SK-N-SH treated with all-trans-retinoic acid at 6 μM for 48 hours (cell line): ENCODE data around the gene SMIM38.
"Not testable (repeated sequence)": the region's sequence is repeated elsewhere in the genome, so short reads cannot be mapped to it uniquely, and the experiment has no call there.

Experiments
- ATAC-seq: fragments of 200-7000 bp; cut with Tn5 transposase; 3 replicates; pipeline ENCODE4 v1.9.1; 2020; ENCODE audit warnings: mild to moderate bottlenecking, moderate library complexity
- ARNTL ChIP-seq: fragments of 450-650 bp; formaldehyde crosslinking; IDR thresholded peaks from 2 replicates; pipeline ENCODE4 v1.5.0; 2020; ENCODE audit warnings: low read depth, mild to moderate bottlenecking, moderate library complexity, borderline replicate concordance
- BACH2 ChIP-seq: fragments of 250-450 bp; sonication (Bioruptor Pico); IDR thresholded peaks from 2 replicates; pipeline ENCODE4 v1.9.0; 2021; ENCODE audit warnings: mild to moderate bottlenecking, borderline replicate concordance
- CSDC2 ChIP-seq: fragments of 250-450 bp; sonication (Bioruptor Pico); IDR thresholded peaks from 2 replicates; pipeline ENCODE4 v1.5.0; 2020; ENCODE audit warnings: mild to moderate bottlenecking, moderate library complexity
- GLIS3 ChIP-seq: fragments of 250-450 bp; sonication (Bioruptor Pico); IDR thresholded peaks from 2 replicates; pipeline ENCODE4 v1.5.0; 2020; ENCODE audit warnings: mild to moderate bottlenecking, moderate library complexity
- ISL1 ChIP-seq: fragments of 250-450 bp; sonication (Bioruptor Pico); IDR thresholded peaks from 2 replicates; pipeline ENCODE4 v2.1.2; 2022; ENCODE audit warnings: mild to moderate bottlenecking, moderate library complexity
- OSR1 ChIP-seq: fragments of 250-450 bp; sonication (Bioruptor Pico); IDR thresholded peaks from 2 replicates; pipeline ENCODE4 v1.8.0; 2022; ENCODE audit warnings: moderate library complexity, mild to moderate bottlenecking, inconsistent platforms
- PPARA ChIP-seq: fragments of 250-450 bp; sonication (Bioruptor Pico); IDR thresholded peaks from 2 replicates; pipeline ENCODE4 v1.5.0; 2020; ENCODE audit warnings: mild to moderate bottlenecking, borderline replicate concordance
- RARB ChIP-seq: fragments of 250-450 bp; sonication (Bioruptor Pico); IDR thresholded peaks from 2 replicates; pipeline ENCODE4 v1.8.0; 2021; ENCODE audit warnings: mild to moderate bottlenecking, moderate library complexity
- SNAI2 ChIP-seq: fragments of 250-450 bp; sonication (Bioruptor Pico); IDR thresholded peaks from 2 replicates; pipeline ENCODE4 v1.5.0; 2020; ENCODE audit warnings: mild to moderate bottlenecking, moderate library complexity
- TCF4 ChIP-seq: fragments of 250-450 bp; sonication (Bioruptor Pico); IDR thresholded peaks from 2 replicates; pipeline ENCODE4 v1.8.0; 2021; ENCODE audit warnings: mild to moderate bottlenecking, moderate library complexity, borderline replicate concordance
- TOX ChIP-seq: fragments of 250-450 bp; sonication (Bioruptor Pico); IDR thresholded peaks from 2 replicates; pipeline ENCODE4 v1.8.0; 2021; ENCODE audit warnings: mild to moderate bottlenecking, moderate library complexity, borderline replicate concordance
- ZC3H10 ChIP-seq: fragments of 250-450 bp; sonication (Bioruptor Pico); IDR thresholded peaks from 2 replicates; pipeline ENCODE4 v1.5.1; 2021; ENCODE audit warnings: mild to moderate bottlenecking, moderate library complexity
- ZFP3 ChIP-seq: fragments of 250-450 bp; sonication (Bioruptor Pico); IDR thresholded peaks from 2 replicates; pipeline ENCODE4 v1.5.0; 2020; ENCODE audit warnings: mild to moderate bottlenecking, moderate library complexity
- ZFP30 ChIP-seq: fragments of 450-650 bp; formaldehyde crosslinking; IDR thresholded peaks from 2 replicates; pipeline ENCODE4 v1.5.0; 2022; ENCODE audit warnings: mild to moderate bottlenecking, moderate library complexity
- ZNF565 ChIP-seq: fragments of 450-650 bp; formaldehyde crosslinking; conservative IDR thresholded peaks from 2 replicates; pipeline ENCODE4 v1.5.0; 2020; ENCODE audit warnings: low read depth, mild to moderate bottlenecking, moderate library complexity
- ZNF70 ChIP-seq: fragments of 450-650 bp; formaldehyde crosslinking; IDR thresholded peaks from 2 replicates; pipeline ENCODE4 v1.5.0; 2020; ENCODE audit warnings: mild to moderate bottlenecking, moderate library complexity
- ZNF8 ChIP-seq: fragments of 450-650 bp; formaldehyde crosslinking; IDR thresholded peaks from 2 replicates; pipeline ENCODE4 v1.5.0; 2020; ENCODE audit warnings: mild to moderate bottlenecking, moderate library complexity
- TF ChIP-seq, protein P1 (sequence below): fragments of 250-450 bp; sonication (Bioruptor Pico); IDR thresholded peaks from 2 replicates; pipeline ENCODE4 v1.5.1; 2021; ENCODE audit warnings: mild to moderate bottlenecking, moderate library complexity
- TF ChIP-seq, protein P2 (sequence below): fragments of 250-450 bp; sonication (Bioruptor Pico); IDR thresholded peaks from 2 replicates; pipeline ENCODE4 v1.5.0; 2020; ENCODE audit warnings: mild to moderate bottlenecking, moderate library complexity
- TF ChIP-seq, protein P3 (sequence below): fragments of 250-450 bp; sonication (Bioruptor Pico); IDR thresholded peaks from 2 replicates; pipeline ENCODE4 v1.5.1; 2020; ENCODE audit warnings: low read depth, mild to moderate bottlenecking, moderate library complexity
- TF ChIP-seq, protein P4 (sequence below): fragments of 250-450 bp; sonication (Bioruptor Pico); IDR thresholded peaks from 2 replicates; pipeline ENCODE4 v1.8.0; 2020; ENCODE audit warnings: mild to moderate bottlenecking, moderate library complexity, borderline replicate concordance

The SMIM38 gene

DNA sequence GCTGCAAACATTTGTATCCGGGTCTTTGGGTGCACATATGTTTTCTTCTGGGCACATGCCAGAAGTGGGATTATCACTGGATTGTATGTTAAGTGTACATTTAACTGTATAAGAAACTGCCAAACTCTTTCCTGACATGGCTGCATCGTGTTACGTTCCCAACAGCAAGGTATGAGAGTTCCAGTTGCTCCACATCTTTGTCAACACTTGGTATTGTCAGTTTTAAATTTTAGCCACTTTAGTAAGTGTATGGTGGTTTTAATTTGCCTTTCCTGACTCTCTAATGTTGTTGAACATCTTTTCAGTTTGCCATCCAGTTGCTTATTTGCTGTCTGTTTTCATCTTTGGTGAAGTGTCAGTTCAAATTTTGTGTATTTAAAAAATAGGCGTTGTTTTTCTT is 22.5 kb upstream of the SMIM38 start (continued):
- TF ChIP-seq, protein P1, sequence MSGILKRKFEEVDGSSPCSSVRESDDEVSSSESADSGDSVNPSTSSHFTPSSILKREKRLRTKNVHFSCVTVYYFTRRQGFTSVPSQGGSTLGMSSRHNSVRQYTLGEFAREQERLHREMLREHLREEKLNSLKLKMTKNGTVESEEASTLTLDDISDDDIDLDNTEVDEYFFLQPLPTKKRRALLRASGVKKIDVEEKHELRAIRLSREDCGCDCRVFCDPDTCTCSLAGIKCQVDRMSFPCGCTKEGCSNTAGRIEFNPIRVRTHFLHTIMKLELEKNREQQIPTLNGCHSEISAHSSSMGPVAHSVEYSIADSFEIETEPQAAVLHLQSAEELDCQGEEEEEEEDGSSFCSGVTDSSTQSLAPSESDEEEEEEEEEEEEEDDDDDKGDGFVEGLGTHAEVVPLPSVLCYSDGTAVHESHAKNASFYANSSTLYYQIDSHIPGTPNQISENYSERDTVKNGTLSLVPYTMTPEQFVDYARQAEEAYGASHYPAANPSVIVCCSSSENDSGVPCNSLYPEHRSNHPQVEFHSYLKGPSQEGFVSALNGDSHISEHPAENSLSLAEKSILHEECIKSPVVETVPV (CRISPR knock-in tag) = no peak
- no peak for TF ChIP-seq ZFP3 (CRISPR knock-in tag)
- TF ChIP-seq ZC3H10 = no peak

DNA sequence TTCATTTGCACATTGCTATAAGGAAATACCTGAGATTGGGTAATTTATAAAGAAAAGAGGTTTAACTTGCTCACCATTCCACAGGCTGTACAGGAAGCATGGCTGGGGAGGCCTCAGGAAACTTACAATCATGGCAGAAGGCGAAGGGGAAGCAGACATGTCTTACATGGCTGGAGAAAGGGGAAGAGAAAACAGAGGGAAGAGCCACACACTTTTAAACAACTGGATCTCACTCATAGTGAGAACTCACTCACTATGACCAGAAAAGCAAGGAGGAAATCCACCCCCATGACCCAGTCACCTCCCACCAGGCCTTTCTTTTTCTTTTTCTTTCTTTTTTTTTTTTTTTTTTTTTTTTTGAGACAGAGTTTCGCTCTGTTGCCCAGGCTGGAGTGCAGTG is 21.6 kb upstream of the SMIM38 start:
- not testable (repeated sequence) for ATAC-seq

DNA sequence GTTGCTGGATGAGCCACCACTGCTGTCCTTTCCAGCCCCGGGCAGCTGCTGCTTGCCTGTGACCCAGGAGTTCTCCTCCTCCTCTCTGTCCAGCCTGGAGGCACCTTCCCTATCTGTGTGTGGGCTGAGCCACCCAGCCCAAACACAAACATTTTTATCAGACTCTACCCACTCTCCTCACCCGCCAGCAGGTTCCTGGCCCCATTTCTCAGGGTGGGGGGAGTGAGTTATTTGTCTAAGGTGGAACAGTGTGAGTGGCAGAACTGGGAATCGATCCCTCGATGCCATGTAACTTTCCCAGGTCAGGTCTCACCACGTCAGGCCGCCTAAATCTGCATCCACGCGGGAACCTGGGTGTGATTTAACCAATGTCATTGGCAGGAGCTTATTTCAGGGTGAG is 20.8 kb upstream of the SMIM38 start:
- no peak for TF ChIP-seq TOX
- TF ChIP-seq ISL1 = no peak
- TF ChIP-seq OSR1 (CRISPR knock-in tag) = no peak
- no peak for TF ChIP-seq ZNF565 (CRISPR knock-in tag)
- no peak for TF ChIP-seq TCF4 (CRISPR knock-in tag)
- no peak for TF ChIP-seq BACH2 (CRISPR knock-in tag)
- TF ChIP-seq, protein P2, sequence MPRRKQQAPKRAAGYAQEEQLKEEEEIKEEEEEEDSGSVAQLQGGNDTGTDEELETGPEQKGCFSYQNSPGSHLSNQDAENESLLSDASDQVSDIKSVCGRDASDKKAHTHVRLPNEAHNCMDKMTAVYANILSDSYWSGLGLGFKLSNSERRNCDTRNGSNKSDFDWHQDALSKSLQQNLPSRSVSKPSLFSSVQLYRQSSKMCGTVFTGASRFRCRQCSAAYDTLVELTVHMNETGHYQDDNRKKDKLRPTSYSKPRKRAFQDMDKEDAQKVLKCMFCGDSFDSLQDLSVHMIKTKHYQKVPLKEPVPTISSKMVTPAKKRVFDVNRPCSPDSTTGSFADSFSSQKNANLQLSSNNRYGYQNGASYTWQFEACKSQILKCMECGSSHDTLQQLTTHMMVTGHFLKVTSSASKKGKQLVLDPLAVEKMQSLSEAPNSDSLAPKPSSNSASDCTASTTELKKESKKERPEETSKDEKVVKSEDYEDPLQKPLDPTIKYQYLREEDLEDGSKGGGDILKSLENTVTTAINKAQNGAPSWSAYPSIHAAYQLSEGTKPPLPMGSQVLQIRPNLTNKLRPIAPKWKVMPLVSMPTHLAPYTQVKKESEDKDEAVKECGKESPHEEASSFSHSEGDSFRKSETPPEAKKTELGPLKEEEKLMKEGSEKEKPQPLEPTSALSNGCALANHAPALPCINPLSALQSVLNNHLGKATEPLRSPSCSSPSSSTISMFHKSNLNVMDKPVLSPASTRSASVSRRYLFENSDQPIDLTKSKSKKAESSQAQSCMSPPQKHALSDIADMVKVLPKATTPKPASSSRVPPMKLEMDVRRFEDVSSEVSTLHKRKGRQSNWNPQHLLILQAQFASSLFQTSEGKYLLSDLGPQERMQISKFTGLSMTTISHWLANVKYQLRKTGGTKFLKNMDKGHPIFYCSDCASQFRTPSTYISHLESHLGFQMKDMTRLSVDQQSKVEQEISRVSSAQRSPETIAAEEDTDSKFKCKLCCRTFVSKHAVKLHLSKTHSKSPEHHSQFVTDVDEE (CRISPR knock-in tag) = no peak
- TF ChIP-seq RARB (CRISPR knock-in tag) = no peak
- no peak for TF ChIP-seq ARNTL (CRISPR knock-in tag)
- TF ChIP-seq ZNF8 (CRISPR knock-in tag) = no peak
- TF ChIP-seq ZNF70 (CRISPR knock-in tag) = no peak
- TF ChIP-seq GLIS3 (CRISPR knock-in tag) = no peak
- TF ChIP-seq ZFP30 (CRISPR knock-in tag) = no peak
- no peak for TF ChIP-seq ZFP3 (CRISPR knock-in tag)
- TF ChIP-seq SNAI2 (CRISPR knock-in tag) = no peak
- TF ChIP-seq ZC3H10 = no peak
- TF ChIP-seq CSDC2 (CRISPR knock-in tag) = no peak
- TF ChIP-seq, protein P3, sequence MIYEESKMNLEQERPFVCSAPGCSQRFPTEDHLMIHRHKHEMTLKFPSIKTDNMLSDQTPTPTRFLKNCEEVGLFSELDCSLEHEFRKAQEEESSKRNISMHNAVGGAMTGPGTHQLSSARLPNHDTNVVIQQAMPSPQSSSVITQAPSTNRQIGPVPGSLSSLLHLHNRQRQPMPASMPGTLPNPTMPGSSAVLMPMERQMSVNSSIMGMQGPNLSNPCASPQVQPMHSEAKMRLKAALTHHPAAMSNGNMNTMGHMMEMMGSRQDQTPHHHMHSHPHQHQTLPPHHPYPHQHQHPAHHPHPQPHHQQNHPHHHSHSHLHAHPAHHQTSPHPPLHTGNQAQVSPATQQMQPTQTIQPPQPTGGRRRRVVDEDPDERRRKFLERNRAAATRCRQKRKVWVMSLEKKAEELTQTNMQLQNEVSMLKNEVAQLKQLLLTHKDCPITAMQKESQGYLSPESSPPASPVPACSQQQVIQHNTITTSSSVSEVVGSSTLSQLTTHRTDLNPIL (CRISPR knock-in tag) = no peak
- TF ChIP-seq, protein P4, sequence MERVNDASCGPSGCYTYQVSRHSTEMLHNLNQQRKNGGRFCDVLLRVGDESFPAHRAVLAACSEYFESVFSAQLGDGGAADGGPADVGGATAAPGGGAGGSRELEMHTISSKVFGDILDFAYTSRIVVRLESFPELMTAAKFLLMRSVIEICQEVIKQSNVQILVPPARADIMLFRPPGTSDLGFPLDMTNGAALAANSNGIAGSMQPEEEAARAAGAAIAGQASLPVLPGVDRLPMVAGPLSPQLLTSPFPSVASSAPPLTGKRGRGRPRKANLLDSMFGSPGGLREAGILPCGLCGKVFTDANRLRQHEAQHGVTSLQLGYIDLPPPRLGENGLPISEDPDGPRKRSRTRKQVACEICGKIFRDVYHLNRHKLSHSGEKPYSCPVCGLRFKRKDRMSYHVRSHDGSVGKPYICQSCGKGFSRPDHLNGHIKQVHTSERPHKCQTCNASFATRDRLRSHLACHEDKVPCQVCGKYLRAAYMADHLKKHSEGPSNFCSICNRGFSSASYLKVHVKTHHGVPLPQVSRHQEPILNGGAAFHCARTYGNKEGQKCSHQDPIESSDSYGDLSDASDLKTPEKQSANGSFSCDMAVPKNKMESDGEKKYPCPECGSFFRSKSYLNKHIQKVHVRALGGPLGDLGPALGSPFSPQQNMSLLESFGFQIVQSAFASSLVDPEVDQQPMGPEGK (CRISPR knock-in tag) = no peak
- no peak for TF ChIP-seq PPARA (CRISPR knock-in tag)
- no peak for ATAC-seq

DNA sequence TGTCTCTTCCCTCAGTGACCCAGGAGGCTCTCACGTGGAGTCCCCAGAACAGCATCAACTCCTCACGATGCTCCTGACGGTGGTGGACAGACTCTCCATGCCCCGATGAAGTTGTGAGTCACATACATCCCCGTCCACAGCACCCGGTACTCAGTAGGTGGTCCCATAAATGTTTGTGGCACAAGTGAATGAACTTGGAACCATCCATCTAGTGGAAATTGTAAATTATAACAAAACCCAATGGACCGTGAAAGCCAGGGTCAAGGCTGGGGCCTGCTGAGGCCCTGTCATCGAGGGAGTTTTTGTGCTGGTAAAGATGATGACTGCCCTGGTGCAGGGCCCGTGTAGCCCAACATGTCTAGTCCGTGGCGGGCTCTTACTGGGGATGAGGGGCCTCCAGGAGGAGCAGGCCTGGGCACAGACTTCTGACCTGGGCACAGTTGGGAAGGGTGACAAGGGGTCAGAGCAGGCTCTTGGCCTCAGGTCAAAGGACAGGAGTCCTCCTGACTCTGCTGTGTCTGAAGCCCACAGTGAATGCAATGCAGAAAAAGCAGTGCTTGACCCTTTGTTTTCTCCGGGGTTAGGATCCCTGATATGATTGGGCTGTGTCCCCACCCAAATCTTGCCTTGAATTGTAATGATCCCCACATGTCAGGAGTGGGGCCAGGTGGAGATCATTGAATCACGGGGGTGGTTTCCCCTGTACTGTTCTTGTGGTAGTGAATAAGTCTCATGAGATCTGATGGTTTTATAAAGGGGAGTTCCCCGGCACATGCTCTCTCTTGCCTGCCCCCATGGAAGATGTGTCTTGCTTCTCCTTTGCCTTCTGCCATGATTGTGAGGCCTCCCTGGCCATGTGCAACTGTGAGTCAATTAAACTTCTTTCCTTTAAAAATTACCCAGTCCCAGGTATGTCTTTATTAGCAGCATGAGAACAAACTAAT is 20.0 kb upstream of the SMIM38 start:
- no peak for ATAC-seq
- no peak for TF ChIP-seq ARNTL (CRISPR knock-in tag)
- TF ChIP-seq BACH2 (CRISPR knock-in tag) = no peak
- TF ChIP-seq, protein P3 (CRISPR knock-in tag) = no peak
- no peak for TF ChIP-seq ZNF565 (CRISPR knock-in tag)
- TF ChIP-seq, protein P2 (CRISPR knock-in tag) = no peak
- TF ChIP-seq, protein P4 (CRISPR knock-in tag) = no peak
